Germinal center (tissue), 1 donor: Measurements from ENCODE around the gene PRSS48.
"Not testable (repeated sequence)": the region's sequence is repeated elsewhere in the genome, so short reads cannot be mapped to it uniquely, and the experiment has no call there.

Experiments used
- DNase-seq: peaks from one replicate; pipeline ENCODE4 v3.0.0; 2012; ENCODE audit warnings: mixed read lengths, low spot score

The PRSS48 gene

GRCh38 chr4:151276787-151277562, at the start of gene PRSS48:
Gene PRSS48 (plus strand): TSS chr4:151277161. CDS start chr4:151277173, 12 bp downstream.
- peak; percentile 24 for DNase-seq

GRCh38 chr4:151227172-151227571, 49.8 kb upstream of the PRSS48 start:
- no peak for DNase-seq

GRCh38 chr4:151227731-151228130, 49.2 kb upstream of the PRSS48 start:
- DNase-seq: no peak

- DNase-seq: no peak
These were observed 48.5 kb upstream of the PRSS48 start for GRCh38 chr4:151228189-151229119.

GRCh38 chr4:151231915-151232595, 44.9 kb upstream of the PRSS48 start:
- DNase-seq: no peak

- no peak for DNase-seq
These were observed 43.4 kb upstream of the PRSS48 start for GRCh38 chr4:151233600-151233999.

DNA sequence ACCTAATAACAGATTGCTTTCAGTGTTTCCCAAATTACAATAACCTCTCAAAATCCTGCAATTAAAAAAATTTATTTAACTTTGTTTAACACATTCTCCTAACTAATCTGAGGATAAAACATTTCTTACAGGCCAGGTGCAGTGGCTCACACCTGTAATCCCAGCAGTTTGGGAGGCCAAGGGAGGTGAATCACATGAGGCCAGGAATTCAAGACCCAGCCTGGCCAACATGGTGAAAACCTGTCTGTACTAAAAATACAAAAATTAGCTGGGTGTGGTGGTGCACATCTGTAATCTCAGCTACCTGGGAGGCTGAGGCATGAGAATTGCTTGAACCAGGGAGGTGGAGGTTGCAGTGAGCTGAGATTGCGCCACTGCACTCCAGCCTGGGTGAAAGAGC, 41.6 kb upstream of the PRSS48 start:
- not testable (repeated sequence) for DNase-seq

- DNase-seq: no peak
These were observed 40.9 kb upstream of the PRSS48 start for GRCh38 chr4:151236036-151236435.

DNA sequence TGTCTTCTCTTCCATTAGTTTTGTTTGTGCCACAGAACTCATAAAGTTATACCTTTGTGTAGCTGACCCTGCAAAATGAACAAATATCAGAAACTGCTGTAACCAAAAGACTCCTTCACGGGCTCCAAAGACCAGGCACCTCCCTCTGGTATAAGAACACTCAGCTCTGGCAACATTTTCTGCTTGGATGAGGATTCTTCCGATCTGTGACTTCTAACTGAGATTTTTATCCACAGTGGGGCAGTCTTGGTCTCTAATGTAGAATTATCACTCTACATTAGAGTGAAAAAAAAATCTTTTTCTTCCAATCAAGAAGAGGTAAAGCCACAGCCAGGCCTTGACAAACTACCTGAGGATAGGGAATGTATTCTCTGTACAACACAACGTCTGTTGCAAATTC, 38.5 kb upstream of the PRSS48 start:
- no peak for DNase-seq

DNA sequence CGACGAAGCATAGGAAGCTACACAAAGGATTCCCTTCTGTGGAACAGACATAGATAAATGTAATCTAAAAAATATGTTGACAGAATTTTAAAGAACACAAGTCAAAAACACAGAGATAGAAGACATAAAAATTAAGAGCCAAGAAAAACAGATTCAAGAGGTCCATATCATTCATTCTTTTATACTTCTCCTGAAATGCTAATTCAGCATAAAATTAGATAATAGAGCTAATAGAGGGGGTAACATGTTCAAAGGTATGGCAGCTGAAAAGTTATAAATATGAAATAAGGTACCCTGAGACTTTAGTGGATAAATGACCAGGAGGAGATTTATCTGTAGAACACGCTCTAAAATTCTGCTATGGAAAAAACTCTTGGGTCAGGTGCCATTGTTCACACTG, 37.4 kb upstream of the PRSS48 start:
- no peak for DNase-seq

- no peak for DNase-seq
These were observed 34.7 kb upstream of the PRSS48 start for GRCh38 chr4:151242305-151242704.

DNA sequence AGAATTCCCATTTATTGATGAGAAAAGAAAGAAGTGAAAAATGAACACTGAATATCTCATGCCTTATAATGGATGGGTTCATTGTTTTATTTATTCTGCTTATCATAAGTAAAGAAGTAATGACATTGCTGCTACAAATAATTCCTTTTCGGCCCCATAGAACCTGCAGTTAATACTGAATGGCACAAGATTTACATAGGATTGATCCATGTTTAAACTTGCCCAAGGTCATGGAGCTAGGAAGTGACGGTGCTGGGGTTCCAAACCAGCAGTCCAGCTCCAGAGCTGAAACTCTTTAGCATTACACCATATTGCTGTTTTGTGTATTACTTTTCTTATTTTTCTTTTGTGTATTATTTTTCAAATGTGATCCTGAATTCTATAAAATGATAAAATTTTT, 30.2 kb upstream of the PRSS48 start:
- no peak for DNase-seq

GRCh38 chr4:151247395-151247794, 29.6 kb upstream of the PRSS48 start:
- DNase-seq: no peak

DNA sequence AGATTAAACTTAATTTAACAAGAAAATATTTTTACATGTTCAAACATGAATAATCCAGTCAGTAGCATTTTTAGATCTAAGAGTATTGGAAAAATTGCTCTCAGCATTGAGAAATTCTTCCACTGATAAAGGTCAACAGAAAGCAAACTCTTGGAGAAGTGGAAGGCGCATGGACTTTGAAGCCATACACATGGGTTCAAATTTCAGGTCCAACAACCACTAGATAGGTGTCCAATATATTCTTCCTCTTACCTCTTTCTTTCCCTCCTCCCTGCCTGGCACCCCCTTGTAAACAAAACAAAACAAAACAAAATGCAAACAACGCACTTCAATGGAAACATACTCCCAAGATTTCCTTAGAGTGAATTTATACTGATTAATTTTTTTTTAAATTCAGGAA, 28.4 kb upstream of the PRSS48 start:
- DNase-seq: no peak

GRCh38 chr4:151250706-151251105, 26.3 kb upstream of the PRSS48 start:
- no peak for DNase-seq

DNA sequence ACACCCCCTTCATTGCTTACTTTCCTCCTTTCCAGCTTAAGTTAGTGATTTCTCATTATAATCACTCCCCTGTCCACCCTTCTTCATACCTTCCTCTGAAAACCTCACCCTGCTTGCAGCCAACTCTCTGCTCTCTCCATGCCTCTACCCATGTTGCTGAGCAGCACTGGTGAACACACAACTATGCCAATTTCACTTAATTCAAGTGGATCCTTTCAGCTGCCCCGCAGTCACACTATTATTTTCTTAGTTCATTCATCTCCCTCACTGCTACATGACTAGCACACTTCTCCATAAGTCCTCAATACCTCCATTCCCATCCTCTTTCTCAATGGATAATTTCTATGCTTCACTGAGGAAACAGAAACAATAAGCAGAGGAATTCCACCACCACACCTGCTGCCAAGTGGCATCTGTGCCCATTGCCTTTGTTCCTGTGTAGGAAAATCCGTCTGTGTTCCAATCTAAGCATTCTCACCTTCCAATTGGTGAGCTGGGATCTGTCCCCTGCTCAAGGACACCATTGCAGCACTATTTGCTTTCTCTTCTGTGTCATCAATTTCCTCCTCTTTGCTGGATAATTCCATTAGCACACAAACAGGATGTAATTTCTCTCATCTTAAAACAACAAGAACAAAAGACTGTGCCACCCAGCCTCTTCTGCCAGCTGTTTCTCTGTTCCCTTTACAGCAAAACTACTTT, 25.2 kb upstream of the PRSS48 start:
- DNase-seq: no peak

DNA sequence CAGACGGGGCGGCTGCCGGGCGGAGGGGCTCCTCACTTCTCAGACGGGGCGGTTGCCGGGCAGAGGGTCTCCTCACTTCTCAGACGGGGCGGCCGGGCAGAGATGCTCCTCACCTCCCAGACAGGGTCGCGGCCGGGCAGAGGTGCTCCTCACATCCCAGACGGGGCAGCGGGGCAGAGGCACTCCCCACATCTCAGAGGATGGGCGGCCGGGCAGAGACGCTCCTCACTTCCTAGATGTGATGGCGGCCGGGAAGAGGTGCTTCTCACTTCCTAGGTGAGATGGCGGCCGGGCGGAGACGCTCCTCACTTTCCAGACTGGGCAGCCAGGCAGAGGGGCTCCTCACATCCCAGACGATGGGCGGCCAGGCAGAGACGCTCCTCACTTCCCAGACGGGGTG, 21.7 kb upstream of the PRSS48 start:
- not testable (repeated sequence) for DNase-seq

DNA sequence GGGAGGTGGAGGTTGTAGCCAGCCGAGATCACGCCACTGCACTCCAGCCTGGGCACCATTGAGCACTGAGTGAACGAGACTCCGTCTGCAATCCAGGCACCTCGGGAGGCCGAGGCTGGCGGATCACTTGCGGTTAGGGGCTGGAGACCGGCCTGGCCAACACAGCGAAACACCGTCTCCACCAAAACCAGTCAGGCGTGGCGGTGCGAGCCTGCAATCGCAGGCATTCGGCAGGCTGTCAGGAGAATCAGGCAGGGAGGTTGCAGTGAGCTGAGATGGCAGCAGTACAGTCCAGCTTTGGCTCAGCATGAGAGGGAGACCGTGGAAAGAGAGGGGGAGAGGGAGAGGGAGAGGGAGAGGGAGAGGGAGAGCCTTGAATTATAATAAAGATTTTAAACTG, 21.3 kb upstream of the PRSS48 start:
- DNase-seq: not testable (repeated sequence)

- no peak for DNase-seq
These were observed 20.8 kb upstream of the PRSS48 start for GRCh38 chr4:151256134-151256533.

GRCh38 chr4:151257704-151258103, 19.3 kb upstream of the PRSS48 start:
- DNase-seq: no peak

GRCh38 chr4:151259752-151260151, 17.2 kb upstream of the PRSS48 start:
- DNase-seq: no peak

- DNase-seq: no peak
These were observed 16.4 kb upstream of the PRSS48 start for GRCh38 chr4:151260526-151260925.
